Hepatic stellate cell (primary cell): ENCODE data around the gene MED27.
A peak's percentile ranks its signal among the peaks of the same experiment; 100 is the strongest.

Experiments used
- DNase-seq: peaks from one replicate; pipeline ENCODE4 v3.0.0; 2011; ENCODE audit warnings: low spot score

Gene MED27

GRCh38 chr9:131854896-131855613 lies 224.6 kb downstream of the MED27 start:
- DNase-seq: no peak

- DNase-seq: no peak
Measured at GRCh38 chr9:131854334-131854733, 225.3 kb downstream of the MED27 start.

GRCh38 chr9:131853434-131853833 lies 226.2 kb downstream of the MED27 start:
- DNase-seq: no peak

GRCh38 chr9:131851414-131851813 lies 228.3 kb downstream of the MED27 start:
- DNase-seq: no peak

GRCh38 chr9:131849391-131849790 lies 230.3 kb downstream of the MED27 start:
- DNase-seq: no peak

DNA sequence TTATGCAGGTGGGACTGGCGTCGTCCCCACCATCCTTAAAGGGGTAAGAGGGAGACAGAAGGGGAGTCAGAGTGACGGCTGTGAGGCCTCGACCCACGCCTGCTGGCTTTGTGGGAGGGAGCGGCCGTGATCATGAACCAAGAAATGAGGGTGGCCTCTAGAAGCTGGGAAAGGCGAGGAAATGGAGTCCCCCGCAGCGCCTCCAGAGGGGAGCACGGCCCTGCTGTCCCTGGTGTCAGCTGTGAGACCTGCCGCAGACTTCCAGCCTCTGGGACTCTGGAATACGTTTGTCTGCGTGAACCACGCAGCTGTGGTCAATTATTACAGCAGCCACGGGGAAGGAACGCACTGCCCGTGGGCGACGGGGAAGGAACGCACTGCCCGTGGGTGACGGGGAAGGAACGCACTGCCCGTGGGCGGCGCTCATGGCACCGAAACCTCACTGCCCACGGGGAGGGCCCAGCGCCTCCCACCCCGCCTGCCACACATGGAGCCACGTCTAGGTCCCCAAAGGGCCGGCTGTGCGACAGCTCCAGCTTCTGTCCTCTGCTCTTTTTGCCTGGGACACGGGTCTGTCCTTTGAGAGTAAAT lies 231.0 kb downstream of the MED27 start:
- DNase-seq: no peak

- no peak for DNase-seq
Measured at GRCh38 chr9:131847665-131848354, 231.9 kb downstream of the MED27 start.

GRCh38 chr9:131845305-131846298 lies 234.1 kb downstream of the MED27 start:
- DNase-seq: no peak

DNA sequence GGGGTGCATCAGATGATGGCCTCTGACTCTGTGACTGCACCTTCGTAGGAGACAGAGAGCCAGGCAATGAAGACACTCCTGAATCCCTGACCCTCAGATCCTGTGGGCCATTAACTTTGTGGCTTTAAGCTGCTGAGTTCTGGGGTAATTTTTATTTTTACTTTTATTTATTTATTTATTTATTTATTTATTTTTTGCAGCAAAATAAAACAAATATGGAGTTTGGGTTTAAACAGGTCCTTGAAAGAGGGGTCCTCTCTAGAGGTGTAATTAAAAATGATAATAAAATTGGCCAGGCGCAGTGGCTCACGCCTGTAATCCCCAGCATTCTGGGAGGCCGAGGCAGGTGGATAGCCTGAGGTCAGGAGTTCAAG lies 234.9 kb downstream of the MED27 start:
- DNase-seq: no peak

GRCh38 chr9:131843989-131844744 lies 235.5 kb downstream of the MED27 start:
- no peak for DNase-seq

- no peak for DNase-seq
Measured at GRCh38 chr9:131841765-131842318, 237.8 kb downstream of the MED27 start.

DNA sequence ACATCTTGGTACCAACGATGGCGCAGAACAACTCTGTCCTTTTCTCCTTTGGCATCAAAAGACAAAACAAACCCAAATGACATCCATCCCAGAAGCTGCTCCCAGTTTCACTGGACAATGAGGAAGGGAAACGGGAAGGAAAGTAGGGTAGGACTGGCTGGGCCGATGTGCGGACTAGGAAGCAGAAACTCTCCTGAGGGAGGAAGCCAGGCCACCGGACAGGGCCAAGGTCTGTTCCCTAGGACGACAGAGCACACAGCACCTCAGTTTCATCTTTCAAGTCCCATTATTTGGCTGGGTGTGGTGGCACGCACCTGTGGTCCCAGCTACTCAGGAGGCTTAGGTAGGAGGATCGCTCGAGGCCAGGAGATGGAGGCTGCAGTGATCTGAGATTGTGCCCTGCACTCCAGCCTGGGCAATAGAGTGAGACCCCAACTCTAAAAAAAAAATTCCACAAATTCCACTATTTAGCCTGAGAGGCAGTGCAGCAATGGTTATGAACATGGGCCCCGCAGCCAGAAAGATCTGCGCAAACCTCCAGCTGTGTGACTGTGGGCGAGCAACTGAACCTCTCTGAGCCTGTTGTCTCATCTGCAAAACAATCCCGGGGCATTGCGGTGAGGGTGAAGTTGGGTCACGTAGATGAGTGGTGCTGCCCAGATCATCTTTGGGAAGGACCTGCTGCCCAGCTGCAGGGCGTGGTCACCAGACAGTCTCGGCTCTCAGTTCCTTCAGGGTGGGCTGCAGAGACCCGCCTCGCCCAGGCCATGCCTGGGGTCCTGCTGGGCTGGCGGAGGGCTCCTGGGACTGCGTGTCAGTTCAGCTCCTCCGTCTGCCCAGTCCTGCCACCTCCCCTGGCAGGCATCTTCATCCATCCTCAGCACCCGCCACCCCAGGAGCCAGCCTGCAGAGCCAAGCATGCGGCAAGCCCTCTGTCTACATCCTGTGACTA lies 238.6 kb downstream of the MED27 start:
- no peak for DNase-seq

GRCh38 chr9:131840220-131840619 lies 239.4 kb downstream of the MED27 start:
- no peak for DNase-seq

GRCh38 chr9:131839281-131840084 lies 240.2 kb downstream of the MED27 start:
- peak; percentile 89 for DNase-seq

DNA sequence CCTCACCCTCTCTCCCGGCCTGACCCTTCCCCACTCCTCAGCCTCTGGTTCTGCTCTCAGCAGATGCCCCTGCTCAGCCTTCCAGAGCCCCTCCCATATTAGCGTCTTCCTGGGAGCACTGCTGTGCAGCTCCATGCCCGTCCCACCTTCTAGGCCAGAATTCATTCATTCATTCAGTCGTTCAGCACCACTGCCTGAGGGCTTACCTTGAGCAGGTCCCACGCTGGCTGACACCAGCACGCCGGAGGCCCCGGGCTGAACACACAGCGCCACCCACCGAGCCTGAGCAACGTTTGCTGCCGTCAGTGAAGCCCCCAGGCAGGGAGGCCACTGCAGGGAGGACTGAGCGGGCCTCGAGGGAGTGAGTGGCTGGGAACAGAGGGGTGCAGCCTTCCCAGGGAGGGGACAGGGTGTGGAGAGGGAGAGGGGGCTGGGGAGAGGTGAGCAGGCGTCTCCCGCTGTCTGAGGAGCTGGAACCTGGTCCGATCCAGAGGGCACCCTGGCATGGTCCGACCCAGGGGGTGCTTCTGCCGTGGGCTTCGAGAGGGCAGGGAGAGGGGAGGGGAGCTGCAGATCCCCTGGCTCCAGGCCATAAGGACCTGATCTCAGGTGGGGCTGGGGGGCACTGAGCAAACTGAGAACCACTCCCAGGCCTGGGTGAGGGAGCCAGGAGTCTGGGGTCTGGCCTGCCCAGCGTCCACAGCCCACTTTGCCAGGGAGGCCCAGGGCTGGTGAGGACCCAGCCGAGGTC lies 241.0 kb downstream of the MED27 start:
- no peak for DNase-seq

DNA sequence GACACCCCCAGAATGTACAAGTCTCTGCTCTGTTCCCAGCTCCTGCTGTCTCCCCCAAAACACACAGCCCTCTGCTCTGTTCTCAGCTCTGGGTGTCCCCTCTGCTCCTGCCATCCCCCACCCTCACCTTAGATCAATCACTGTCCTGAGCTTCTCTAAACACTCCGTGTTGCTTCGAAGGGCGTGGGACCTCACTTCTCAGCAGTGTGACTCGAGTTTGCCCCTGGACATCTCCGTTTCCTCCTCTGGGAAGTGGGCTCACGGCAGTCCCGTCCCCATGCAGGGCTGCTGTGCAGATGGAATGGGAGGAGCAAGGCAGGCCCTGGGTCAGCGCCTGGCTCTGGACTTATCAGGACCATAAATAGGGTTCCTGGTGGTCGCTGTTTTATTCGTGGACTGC lies 241.8 kb downstream of the MED27 start:
- DNase-seq: no peak

DNA sequence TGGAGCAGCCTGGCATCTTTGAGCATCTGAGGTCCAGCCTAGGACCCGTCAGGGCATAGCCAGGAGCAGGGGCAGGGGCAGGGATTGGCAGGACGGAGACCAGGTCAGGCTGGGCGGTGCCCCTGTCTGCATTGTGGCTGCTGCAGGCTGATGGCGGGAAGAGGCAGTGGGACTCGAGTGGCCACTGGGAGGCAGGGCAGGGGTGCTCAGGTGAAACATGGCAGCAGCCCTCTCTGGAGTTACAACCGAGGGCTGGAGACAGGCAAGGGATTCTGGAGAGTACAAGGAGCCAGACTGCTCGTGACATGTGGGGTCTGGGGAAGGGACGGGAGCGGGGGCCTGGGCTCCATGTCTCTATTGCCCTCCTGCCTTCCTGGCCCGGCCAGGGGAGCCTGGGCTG lies 242.4 kb downstream of the MED27 start:
- no peak for DNase-seq

DNA sequence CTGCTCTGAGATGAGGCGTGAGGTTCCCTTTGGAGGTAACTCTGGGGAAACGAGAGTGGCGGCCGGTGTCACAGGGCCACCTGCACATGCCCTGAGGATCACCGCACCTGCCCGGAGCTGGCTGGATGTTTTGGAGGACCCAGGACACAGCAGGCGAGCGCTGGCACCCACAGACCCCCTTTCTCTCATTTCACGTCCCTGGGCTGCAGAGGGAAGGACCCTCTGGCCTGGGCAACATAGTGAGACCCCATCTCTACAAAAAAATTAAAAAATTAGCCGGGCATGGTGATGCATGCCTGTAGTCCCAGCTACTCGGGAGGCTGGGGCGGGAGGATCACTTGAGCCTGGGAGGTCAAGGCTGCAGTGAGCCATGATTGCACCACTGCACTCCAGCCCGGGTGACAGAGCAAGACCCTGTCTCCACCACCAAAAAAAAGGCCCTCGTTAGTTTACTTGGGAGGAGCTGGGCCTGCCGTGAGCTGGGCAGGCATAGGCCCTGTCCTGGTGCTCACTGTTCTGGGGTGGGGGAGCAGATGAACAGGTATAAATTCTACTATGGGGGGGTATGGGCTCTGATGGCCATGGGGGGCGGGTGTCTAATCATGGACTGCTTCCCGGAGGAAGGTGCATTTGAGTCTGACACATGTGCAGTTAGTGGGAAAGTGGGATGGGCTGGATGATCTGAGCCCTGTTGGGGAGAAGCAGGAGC lies 242.9 kb downstream of the MED27 start:
- DNase-seq: no peak
